GM19043 (cell line): ENCODE measurements around the gene EFHD1.
"Not testable (repeated sequence)": the region's sequence is repeated elsewhere in the genome, so short reads cannot be mapped to it uniquely, and the experiment has no call there.

Experiments used
- ATAC-seq: cut with Tn5 transposase; IDR thresholded peaks from one replicate; pipeline ENCODE4 v1.9.1; 2021; ENCODE audit warnings: low read depth; ENCODE audit not compliant: unreplicated experiment

EFHD1 gene

GRCh38 chr2:232687382-232688160, 54.2 kb downstream of the EFHD1 start:
- no peak for ATAC-seq

- no peak for ATAC-seq
Observed at GRCh38 chr2:232688201-232688600, 54.8 kb downstream of the EFHD1 start.

- ATAC-seq: no peak
Observed at GRCh38 chr2:232689152-232689910, 55.9 kb downstream of the EFHD1 start.

- ATAC-seq: not testable (repeated sequence)
Observed at GRCh38 chr2:232691117-232691516, 57.7 kb downstream of the EFHD1 start.

- no peak for ATAC-seq
Observed at GRCh38 chr2:232693344-232693743, 59.9 kb downstream of the EFHD1 start.

- ATAC-seq: no peak
Observed at GRCh38 chr2:232696609-232697058, 63.2 kb downstream of the EFHD1 start.

GRCh38 chr2:232697059-232697806, 63.8 kb downstream of the EFHD1 start, which contains the start of gene GIGYF2:
Gene GIGYF2, plus strand, starts transcription at chr2:232697331. Its CDS starts 37,867 bp downstream, at chr2:232735198.
- peak; percentile 82 for ATAC-seq

GRCh38 chr2:232697807-232698110, 64.4 kb downstream of the EFHD1 start:
- ATAC-seq: no peak

GRCh38 chr2:232698556-232699091, 65.2 kb downstream of the EFHD1 start:
- no peak for ATAC-seq

GRCh38 chr2:232699110-232699509, 65.7 kb downstream of the EFHD1 start:
- no peak for ATAC-seq

GRCh38 chr2:232700154-232700553, 66.8 kb downstream of the EFHD1 start:
- ATAC-seq: no peak

GRCh38 chr2:232707076-232707475, 73.7 kb downstream of the EFHD1 start:
- no peak for ATAC-seq

- no peak for ATAC-seq
Observed at GRCh38 chr2:232713505-232713904, 80.1 kb downstream of the EFHD1 start.

GRCh38 chr2:232714969-232715368, 81.6 kb downstream of the EFHD1 start:
- ATAC-seq: no peak

GRCh38 chr2:232720056-232720455, 86.7 kb downstream of the EFHD1 start:
- not testable (repeated sequence) for ATAC-seq

- no peak for ATAC-seq
Observed at GRCh38 chr2:232721261-232721660, 87.9 kb downstream of the EFHD1 start.

GRCh38 chr2:232721882-232722281, 88.5 kb downstream of the EFHD1 start:
- ATAC-seq: no peak

- ATAC-seq: no peak
Observed at GRCh38 chr2:232723027-232723426, 89.6 kb downstream of the EFHD1 start.

- ATAC-seq: no peak
Observed at GRCh38 chr2:232728785-232729184, 95.4 kb downstream of the EFHD1 start.

- no peak for ATAC-seq
Observed at GRCh38 chr2:232731470-232731869, 98.1 kb downstream of the EFHD1 start.
